ENCODE data around the gene RBM14.

GRCh38 chr11:66626382-66626781, 10.0 kb downstream of the RBM14 start:
- TF ChIP-seq CTCF (IDR thresholded peaks at IDR 0.05) = no peak
- TF ChIP-seq EP300 (IDR thresholded peaks at IDR 0.05) = no peak

All from tibial nerve (tissue), 4 donors.